Stimulated activated CD4-positive, alpha-beta T cell treated with anti-CD3 and anti-CD28 coated beads, TNF-alpha, amount 100 ng/mL, for 1 hour (primary cell): Measurements from ENCODE around the gene COL4A3.

Source experiments
- DNase-seq, 3 donors: peaks; one replicate each; pipeline ENCODE4 v3.0.0-alpha.2; 2020; ENCODE audit warnings: low read depth in 3 of 3, low spot score in 1 of 3

COL4A3 gene

GRCh38 chr2:227287771-227288170, 123.3 kb downstream of the COL4A3 start:
- no peak for DNase-seq

- no peak for DNase-seq
Measured at GRCh38 chr2:227292314-227292713, 127.9 kb downstream of the COL4A3 start.

- no peak for DNase-seq
Measured at GRCh38 chr2:227293531-227293930, 129.1 kb downstream of the COL4A3 start.

- DNase-seq: no peak
Measured at GRCh38 chr2:227295806-227296205, 131.4 kb downstream of the COL4A3 start.

GRCh38 chr2:227296671-227297405, 132.4 kb downstream of the COL4A3 start:
- DNase-seq: no peak

GRCh38 chr2:227301523-227301922, 137.1 kb downstream of the COL4A3 start:
- DNase-seq: no peak

GRCh38 chr2:227308784-227309183, 144.4 kb downstream of the COL4A3 start:
- DNase-seq: no peak

- DNase-seq: no peak
Measured at GRCh38 chr2:227310756-227311110, 146.3 kb downstream of the COL4A3 start.

- DNase-seq: no peak
Measured at GRCh38 chr2:227311861-227312506, 147.6 kb downstream of the COL4A3 start.

GRCh38 chr2:227312579-227312978, 148.2 kb downstream of the COL4A3 start:
- no peak for DNase-seq

GRCh38 chr2:227313310-227313709, 148.9 kb downstream of the COL4A3 start:
- DNase-seq: no peak

GRCh38 chr2:227317834-227318233, 153.4 kb downstream of the COL4A3 start:
- DNase-seq: no peak

GRCh38 chr2:227320305-227321094, 156.1 kb downstream of the COL4A3 start:
- no peak for DNase-seq

- DNase-seq: no peak
Measured at GRCh38 chr2:227322530-227323205, 158.2 kb downstream of the COL4A3 start.

- no peak for DNase-seq
Measured at GRCh38 chr2:227323818-227324217, 159.4 kb downstream of the COL4A3 start.

GRCh38 chr2:227324642-227324994, 160.2 kb downstream of the COL4A3 start:
- no peak for DNase-seq

GRCh38 chr2:227324995-227325838, 160.8 kb downstream of the COL4A3 start, which contains the start of gene MFF:
Gene MFF (plus strand): TSS chr2:227325251. CDS start chr2:227330666, 5,415 bp downstream.
- peak; percentile 81 to 86 (median 84) for DNase-seq

GRCh38 chr2:227325839-227326195, 161.4 kb downstream of the COL4A3 start:
- DNase-seq: no peak

- DNase-seq: no peak
Measured at GRCh38 chr2:227326783-227327182, 162.4 kb downstream of the COL4A3 start.

GRCh38 chr2:227335713-227336112, 171.3 kb downstream of the COL4A3 start:
- no peak for DNase-seq

- no peak for DNase-seq
Measured at GRCh38 chr2:227337442-227337841, 173.0 kb downstream of the COL4A3 start.
